ENCODE results near the gene HOXD3. TPM values are rescaled to one million over a fixed set of nuclear protein-coding genes. Genes with fewer than 3 reads are reported as not detected.
A peak's percentile ranks its signal among the peaks of the same experiment; 100 is the strongest.

Gene HOXD3
- total and polyA plus RNA-seq, 4 donors, result 0.07 to 2.5 (median 0.64) TPM

- Histone ChIP-seq H3K9me3 (ENCODE audit: control insufficient read depth in 4 of 4, insufficient read depth in 3 of 4, low read length in 3 of 4) (peaks cover 0 to 7% (median 0%) of the 10 kb centered on the region in 4 donors), H3K27ac (ENCODE audit: low read depth in 1 of 2, low read length in 1 of 2) (no peak overlapping the region), H3K36me3 (ENCODE audit: control insufficient read depth in 4 of 4, insufficient read depth in 4 of 4, low read length in 4 of 4) (no peaks in the 10 kb centered on the region), H3K27me3 (ENCODE audit: control insufficient read depth in 3 of 3, insufficient read depth in 3 of 3, low read length in 2 of 3) (peaks cover 23 to 95% (median 88%) of the 10 kb centered on the region in 3 donors), H3K9ac (ENCODE audit: insufficient read depth in 1 of 2, low read length in 2 of 2) (no peak overlapping the region), H3K4me3 (no peak overlapping the region), H3K4me1 (ENCODE audit: control insufficient read depth in 5 of 5, insufficient read depth in 5 of 5, low read length in 5 of 5) (peaks cover 0 to 6% (median 0%) of the 10 kb centered on the region in 5 donors)
- DNase-seq (no peak), ATAC-seq (ENCODE audit: insufficient read depth, low FRiP score) (no peak)
- WGBS, 2 donors, result 14 to 18% methylated on average over 30 to 32 of the region's 32 CpGs
- no peak for TF ChIP-seq CTCF (IDR thresholded peaks at IDR 0.05; ENCODE audit: control extremely low read depth, extremely low read depth)
These were observed 9.8 kb upstream of the HOXD3 start for GRCh38 chr2:176147210-176147799.

GRCh38 chr2:176147800-176148496, 9.2 kb upstream of the HOXD3 start:
- peaks cover 0 to 10% (median 0%) of the 10 kb centered on the region in 4 donors for H3K9me3 ChIP-seq (ENCODE audit: control insufficient read depth in 4 of 4, insufficient read depth in 3 of 4, low read length in 3 of 4)
- 10 to 14% methylated on average over 27 to 31 of the region's 31 CpGs for WGBS, 2 donors
- DNase-seq, result peak in 1 of 3 donors; percentile 10
- H3K4me1 ChIP-seq (ENCODE audit: control insufficient read depth in 5 of 5, insufficient read depth in 5 of 5, low read length in 5 of 5), result peaks cover 0 to 7% (median 0%) of the 10 kb centered on the region in 5 donors
- H3K9ac ChIP-seq (ENCODE audit: insufficient read depth in 1 of 2, low read length in 2 of 2), result no peak overlapping the region
- no peak for TF ChIP-seq CTCF (IDR thresholded peaks at IDR 0.05; ENCODE audit: control extremely low read depth, extremely low read depth)
- H3K36me3 ChIP-seq (ENCODE audit: control insufficient read depth in 4 of 4, insufficient read depth in 4 of 4, low read length in 4 of 4), result no peaks in the 10 kb centered on the region
- ATAC-seq (ENCODE audit: insufficient read depth, low FRiP score), result no peak
- no peak overlapping the region for H3K4me3 ChIP-seq
- peaks cover 29 to 95% (median 89%) of the 10 kb centered on the region in 3 donors for H3K27me3 ChIP-seq (ENCODE audit: control insufficient read depth in 3 of 3, insufficient read depth in 3 of 3, low read length in 2 of 3)
- no peak overlapping the region for H3K27ac ChIP-seq (ENCODE audit: low read depth in 1 of 2, low read length in 1 of 2)

GRCh38 chr2:176148751-176149421, 8.2 kb upstream of the HOXD3 start:
- peaks cover 32 to 95% (median 89%) of the 10 kb centered on the region in 3 donors for H3K27me3 ChIP-seq (ENCODE audit: control insufficient read depth in 3 of 3, insufficient read depth in 3 of 3, low read length in 2 of 3)
- DNase-seq (peak in 1 of 3 donors; percentile 1), ATAC-seq (ENCODE audit: insufficient read depth, low FRiP score) (no peak)
- peaks cover 0 to 10% (median 0%) of the 10 kb centered on the region in 4 donors for H3K9me3 ChIP-seq (ENCODE audit: control insufficient read depth in 4 of 4, insufficient read depth in 3 of 4, low read length in 3 of 4)
- peaks cover 0 to 7% (median 0%) of the 10 kb centered on the region in 5 donors for H3K4me1 ChIP-seq (ENCODE audit: control insufficient read depth in 5 of 5, insufficient read depth in 5 of 5, low read length in 5 of 5)
- H3K27ac ChIP-seq (ENCODE audit: low read depth in 1 of 2, low read length in 1 of 2), result no peak overlapping the region
- H3K4me3 ChIP-seq, result no peak overlapping the region
- no peak overlapping the region for H3K9ac ChIP-seq (ENCODE audit: insufficient read depth in 1 of 2, low read length in 2 of 2)
- WGBS, 2 donors, result 29% methylated on average over 11 of the region's 11 CpGs
- no peaks in the 10 kb centered on the region for H3K36me3 ChIP-seq (ENCODE audit: control insufficient read depth in 4 of 4, insufficient read depth in 4 of 4, low read length in 4 of 4)
- no peak for TF ChIP-seq CTCF (IDR thresholded peaks at IDR 0.05; ENCODE audit: control extremely low read depth, extremely low read depth)

All from lung (tissue), 12 donors.